Measurements from ENCODE around the gene GNLY.
A peak's percentile ranks its signal among the peaks of the same experiment; 100 is the strongest.
"Not testable (repeated sequence)": the region's sequence is repeated elsewhere in the genome, so short reads cannot be mapped to it uniquely, and the experiment has no call there.

The GNLY gene

DNA sequence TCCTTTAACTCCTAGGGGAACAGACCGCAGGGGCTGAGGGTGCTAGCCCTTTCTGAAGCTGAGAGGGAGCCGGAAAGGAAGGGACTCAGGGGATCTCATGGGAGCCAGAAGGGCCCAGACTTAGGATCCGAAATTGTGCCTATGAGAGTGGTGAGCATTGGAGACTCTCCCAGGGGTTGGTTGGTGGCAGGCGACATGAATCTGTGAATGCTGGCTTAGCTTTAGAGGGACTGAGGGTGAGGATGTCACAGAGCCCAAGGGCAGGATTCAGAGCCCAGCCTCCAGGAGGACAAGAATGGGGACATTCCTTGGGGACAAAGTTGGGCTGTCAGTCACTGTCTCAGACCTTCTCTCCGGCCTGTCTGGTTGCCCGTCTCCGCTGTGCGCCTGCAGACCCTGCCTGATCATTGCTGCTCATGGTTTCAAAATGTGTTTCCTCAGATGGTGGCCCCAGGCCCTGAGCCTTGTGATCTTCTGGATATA lies 17.5 kb downstream of the GNLY start:
- no peak for DNase-seq

DNA sequence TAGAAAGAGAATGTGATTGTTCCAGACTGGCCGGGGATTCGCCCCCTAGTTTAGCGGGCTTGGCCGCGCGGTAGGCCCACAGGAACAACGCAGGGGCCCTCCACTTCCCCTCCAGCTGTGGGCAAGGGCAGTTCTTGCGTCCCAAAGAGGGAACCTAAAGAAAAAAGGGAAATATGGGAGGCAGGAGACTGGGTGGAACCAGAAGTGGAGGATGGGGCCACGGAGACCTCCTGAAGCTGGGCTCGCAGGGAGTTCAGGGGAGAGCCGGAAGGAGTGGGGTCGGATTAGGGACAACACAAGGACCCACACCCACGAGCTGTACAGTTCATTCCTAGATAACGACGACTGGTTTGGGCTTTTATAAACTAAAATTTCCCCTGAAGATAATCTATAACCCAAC lies 18.2 kb downstream of the GNLY start:
- DNase-seq, result no peak

DNA sequence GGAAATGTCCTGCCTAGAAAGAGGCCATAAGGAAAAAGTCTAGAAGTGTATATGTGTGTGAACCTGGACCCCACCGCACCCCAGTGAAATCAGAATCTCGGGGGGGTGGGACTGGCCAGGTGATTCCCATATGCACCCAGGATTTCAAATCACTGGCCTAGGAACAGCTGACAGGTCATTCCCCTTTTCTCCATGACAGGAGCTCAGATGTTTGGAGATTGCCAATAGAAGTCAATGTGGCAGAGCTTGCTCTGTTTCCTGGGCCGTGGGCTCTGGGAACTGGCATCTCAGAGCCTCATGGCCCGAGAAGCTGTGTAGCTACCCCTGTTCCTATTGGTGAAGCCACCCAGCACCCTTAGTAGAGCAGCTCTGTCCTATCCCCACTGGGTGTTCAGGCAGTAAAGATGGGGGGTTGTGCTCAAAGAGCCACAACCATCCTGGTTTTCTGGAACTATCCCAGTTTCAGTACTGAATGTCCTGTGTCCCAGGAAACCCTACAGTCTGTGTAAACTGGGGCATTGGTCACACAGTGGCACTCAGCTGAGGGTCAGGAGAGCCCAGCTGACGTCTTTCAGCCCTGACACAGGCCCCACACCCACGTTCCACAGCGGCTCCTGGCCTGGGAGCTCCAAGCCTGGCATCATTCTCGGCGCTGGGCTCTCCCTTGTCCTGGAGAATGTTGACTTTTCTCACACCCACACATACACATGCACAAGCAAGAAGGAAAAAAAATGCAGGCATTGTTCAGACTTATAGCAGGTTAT lies 18.9 kb downstream of the GNLY start:
- DNase-seq, result no peak

DNA sequence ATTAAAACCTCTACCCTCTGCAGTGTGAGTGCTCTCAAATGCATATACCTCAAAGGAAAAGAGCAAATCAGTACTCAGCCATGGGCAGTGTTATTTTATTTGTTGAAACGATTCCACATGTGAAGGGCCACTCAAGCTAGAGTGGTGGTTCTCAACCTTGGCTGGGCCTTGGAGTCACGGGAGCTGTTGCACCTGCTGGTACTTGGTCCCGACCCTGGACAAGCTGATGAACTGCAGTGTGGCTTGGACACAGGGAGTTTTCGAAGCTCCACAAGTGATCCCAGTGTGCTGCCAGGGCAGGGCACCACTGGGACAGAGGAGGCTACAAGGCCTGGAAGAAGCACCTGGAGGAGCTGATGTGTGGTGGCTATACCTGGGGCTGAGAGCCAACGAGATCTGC lies 19.7 kb downstream of the GNLY start:
- DNase-seq, result peak; percentile 87

DNA sequence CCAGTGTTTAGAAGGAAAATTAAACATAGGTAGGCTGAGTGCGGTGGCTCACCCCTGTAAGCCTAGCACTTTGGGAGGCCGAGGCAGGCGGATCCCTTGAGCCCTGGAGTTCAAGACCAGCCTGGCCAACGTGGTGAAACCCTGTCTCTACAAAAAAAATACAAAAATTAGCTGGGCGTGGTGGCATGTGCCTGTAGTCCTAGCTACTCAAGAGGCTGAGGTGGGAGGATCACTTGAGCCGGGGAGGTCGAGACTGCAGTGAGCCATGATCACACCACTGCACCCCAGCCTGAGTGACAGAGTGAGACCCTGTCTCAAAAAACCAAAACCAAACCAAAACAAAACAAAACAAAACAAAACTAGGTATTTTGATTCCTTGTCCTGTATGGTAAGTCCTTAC lies 20.3 kb downstream of the GNLY start:
- DNase-seq, result not testable (repeated sequence)

DNA sequence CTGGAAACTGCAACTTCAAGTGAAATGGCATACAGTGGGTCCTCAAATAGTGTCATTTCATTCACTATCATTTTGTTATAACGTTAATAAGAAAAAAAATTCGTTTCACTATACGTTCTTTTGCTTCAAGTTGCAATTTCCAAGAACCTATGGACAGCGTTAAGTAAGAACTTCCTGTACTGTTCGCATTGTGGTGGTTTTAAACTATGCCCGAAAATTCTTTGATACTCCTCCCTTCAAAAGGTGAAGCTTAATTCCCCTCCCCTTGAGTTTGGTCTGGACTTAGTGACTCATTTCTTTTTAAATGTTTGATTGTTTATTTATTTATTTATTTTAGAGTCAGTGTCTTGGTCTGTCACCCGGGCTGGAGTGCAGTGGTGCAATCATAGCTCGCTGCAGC lies 20.7 kb downstream of the GNLY start:
- no peak for DNase-seq

DNA sequence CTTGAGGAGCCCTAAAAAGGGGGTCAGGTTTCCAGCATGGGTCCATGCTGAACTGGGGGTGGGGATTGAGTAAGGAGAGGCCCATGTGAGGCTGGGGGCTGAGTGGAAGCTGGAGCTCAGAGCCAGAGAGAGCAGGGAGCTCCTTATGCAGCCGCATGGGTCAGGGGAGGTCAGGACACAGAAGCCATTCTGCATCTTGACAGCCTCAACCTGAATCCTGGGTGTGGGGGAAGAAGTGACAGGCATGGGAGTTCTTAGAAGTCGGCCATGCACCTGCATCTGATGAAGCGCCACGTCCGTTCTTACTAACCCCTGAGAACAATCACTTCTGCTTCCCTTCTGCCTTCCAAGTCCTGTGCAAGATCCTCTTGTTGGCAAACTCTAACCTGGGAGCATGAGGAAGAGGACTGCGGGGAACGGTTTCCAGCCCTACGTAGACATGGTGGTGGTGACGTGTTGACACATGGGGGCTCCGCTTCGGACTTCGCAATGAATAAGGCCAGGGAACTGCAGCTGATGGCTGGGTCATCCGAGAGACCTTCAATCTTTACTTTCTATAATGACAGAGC lies 22.3 kb downstream of the GNLY start:
- no peak for DNase-seq

DNA sequence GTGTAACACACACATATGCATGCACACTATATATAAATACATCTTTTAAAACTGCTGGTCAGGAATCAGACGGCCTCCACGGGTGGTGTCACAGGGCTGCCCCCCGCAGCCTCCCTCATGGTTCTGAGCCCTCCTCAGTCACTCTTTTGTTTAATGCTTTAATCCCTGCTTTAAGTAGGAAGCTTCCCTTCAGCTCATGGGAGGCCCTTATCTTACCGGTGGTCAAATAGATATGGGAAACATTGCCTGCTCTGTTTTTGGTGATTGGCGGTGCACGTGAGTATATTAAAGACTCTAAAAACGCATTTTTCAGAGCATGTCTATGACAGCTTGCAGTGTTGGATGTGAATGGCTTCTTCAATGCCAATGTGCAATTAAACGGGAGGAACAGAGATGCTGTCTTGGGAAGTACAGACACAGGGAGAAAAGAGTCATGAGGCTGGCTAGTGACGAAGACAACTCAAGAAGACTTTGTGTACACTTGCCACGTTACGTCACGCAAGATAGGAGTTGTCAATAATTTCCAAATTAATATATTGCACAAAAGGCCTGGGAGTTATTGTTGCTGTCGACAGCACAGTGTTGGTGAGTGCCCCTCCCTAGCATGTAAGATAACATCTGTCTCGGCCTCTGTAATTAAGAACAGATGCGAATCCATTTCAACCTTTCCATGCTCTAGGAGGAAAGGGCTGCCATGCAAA lies 23.3 kb downstream of the GNLY start:
- DNase-seq, result no peak

DNA sequence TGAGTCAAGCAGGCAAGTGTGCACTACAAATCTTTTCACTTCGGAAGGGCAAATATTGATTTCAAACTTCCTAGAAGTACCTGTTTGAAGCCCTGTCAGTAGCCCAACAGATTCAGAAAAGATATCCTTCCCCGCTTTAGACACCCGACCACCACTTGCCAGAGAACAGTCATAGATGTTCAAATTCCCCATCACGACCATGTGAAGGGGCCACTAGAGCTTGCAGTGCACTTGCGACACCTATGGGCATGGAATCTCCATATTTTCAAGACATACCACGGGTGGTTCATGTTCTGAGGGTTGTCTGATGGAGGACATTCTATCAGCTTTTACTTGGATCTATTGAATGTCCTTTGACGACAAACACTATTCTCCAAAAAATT lies 23.8 kb downstream of the GNLY start:
- no peak for DNase-seq

DNA sequence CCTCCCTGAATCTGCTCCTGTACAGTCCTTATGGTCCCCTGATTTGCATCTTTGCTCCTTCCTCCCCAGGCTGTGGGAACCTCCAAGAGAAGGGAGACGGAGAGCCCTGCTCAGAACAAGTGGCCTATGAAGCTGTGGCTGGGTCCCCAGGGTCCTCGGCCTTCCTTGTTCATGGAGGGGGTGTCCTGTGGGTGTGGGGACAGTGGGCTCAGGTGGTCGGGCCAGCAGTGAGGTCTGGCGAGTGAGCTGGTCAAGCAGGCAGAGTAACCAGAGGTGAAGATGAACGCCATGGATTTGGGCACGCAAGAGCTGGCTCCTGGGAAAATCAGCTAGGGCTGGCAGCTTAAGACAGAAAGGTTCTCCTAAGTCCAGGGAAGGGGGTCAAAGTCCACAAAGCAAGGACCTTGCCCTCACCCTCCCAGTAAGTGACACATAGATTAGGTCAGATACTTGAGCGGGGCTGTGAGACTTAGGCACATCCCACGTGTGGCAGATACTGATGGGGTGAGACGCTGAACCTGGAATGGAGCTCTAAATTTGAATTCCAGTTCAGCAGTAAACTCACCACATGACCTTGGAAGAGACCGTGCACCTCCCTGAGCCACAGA lies 24.8 kb downstream of the GNLY start:
- no peak for DNase-seq

DNA sequence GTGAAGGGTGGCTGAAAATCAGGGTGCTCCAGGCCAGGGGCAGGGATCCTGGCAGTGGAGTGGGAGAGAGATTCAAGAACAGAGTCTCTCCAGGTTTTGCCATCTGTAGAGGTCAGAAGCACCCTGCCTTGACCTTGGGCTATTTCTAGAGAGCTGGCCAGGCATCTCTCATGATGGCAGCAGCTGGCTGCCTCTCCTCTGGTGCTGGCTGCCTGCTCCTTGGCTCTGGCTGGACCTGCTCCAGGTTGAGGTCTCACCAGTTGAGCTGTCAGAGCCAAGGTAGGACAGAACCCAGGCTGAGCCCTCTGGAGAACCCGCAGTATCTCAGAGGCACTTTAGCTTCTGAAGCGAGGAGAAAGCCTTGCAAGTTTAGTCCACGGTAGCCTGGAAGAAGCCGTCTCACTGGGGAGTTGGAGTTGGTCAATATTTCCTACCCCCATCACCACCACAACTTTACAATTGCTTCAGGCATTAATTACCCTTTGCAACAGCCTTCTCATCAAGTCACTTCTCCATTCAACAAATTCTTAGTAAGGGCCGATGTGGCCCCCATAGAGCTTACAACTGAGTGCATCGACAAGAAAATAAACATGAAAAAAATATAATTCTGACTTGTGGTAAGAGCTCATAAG lies 25.6 kb downstream of the GNLY start:
- DNase-seq, result no peak

DNA sequence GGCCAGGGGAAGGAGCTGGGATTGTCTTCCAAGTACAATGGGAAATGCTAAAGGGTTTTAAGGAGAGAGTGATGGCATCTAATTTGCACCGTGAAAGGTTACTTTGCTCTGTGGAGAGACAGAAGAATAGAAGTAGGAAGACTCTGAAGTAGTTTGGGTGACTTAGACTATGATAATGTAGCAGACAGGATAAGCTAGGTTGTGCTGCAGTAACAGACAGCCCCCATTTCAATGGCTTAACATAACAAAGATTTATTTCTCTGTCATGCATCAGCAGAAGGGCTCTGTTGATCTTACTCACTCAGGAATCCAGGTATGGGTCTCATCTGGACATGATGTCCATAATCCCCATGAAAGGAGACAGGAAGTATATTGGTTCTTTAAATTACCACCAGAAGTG lies 26.4 kb downstream of the GNLY start:
- DNase-seq, result no peak

DNA sequence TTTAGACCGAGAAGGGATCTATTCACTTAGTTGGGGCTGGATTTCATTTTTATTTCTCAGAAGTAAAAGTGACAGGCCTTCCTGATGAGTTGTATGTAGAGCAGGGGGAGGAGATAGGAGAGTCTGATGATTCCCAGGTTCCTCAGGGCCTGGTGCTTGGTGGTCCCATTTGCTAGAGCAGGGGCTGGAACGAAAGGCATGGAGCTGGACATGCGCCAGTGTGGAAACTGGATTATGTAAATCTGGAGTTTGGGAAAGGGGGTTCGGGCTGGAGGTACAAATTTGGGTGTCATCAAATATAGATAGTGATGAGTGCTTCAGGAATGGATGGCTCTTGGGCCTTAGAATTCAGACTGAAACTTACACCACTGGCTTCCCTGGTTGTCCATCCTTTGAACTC lies 27.5 kb downstream of the GNLY start:
- no peak for DNase-seq

DNA sequence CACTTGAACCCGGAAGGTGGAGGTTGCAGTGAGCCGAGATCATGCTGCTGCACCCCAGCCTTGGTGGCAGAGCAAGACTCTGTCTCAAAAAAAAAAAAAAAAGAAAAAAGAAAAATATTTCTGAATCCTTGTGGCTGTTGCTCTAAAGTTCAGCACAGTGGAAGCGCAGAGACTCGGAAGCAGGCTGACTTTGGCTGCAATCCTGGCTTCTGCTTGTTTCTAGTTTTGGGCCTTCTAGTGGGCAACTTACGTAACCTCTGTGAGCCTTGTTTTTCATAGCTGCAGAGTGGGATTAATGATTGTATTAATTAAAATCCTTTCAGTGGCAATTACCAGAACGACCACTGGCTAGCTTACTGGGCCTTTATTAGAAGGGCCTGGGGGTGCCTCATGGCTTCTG lies 28.4 kb downstream of the GNLY start:
- no peak for DNase-seq

DNA sequence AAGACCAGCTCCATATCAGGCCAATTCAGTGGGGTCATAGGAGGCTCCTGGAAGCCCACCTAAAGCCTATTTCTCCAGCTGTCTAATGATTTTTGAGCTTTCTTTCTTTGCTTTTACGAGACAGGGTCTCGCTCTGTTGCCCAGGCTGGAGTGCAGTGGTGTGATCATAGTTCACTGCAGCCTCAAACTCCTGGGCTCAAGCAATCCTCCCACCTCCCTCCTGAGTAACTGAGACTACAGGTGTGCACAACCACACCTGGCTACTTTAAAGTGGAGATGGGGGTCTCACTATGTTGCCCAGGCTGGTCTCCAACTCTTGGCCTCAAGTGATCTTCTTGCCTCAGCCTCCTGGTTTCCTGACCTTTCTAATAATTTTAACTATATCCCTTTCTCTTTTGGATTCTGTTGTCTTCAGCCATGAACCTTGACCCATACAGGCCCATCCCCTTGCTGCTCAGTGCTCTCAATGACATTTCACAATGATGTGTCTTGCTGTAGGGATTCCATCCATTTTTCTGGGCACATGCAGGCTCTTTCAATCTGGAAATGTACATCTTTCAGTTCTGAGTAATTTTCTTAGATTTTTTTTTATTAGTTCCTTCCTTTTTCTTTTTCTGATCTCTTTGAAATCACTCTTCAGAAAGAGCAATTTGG lies 29.7 kb downstream of the GNLY start:
- DNase-seq, result no peak

DNA sequence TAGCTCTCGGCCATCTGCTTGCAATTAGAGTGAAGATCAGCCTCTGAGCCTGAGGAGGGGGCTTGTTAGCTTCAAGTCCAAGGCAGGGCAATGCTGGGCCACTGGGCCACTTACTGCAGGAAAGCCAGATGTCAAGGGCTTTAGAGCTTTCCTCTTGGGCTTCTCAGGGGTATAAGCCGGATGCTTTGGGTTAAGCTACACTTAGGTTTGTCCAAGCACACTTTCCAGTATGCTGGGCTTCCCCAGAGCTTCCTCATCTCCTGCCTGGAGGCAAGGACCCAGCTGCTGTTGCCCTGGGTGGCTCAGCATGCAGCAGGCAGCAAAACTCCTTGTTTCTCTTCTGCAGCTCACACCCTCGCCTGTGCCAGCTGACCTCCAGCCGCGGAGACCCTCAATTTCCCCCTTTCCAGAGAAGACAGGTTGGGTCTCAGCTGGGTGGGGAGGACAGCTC lies 30.6 kb downstream of the GNLY start:
- DNase-seq, result no peak

DNA sequence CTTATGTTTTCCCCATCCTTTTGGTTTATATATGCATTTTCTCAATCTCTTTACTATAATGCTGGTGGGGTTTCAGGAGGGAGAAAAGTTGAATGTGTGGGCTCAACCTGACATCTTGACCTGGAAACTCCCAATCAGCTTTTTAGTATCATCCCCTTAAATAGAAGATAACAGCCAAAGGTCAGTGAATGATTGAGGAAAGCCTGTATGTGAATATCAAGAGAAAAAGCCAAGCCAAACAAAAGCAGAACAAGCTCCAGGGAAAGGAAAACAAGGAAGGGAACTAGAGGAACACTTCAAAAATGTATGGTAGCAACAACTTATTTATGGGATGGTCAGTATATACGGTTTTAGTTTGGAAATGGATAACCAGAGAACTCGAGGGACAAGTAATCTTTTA lies 31.3 kb downstream of the GNLY start:
- no peak for DNase-seq

DNA sequence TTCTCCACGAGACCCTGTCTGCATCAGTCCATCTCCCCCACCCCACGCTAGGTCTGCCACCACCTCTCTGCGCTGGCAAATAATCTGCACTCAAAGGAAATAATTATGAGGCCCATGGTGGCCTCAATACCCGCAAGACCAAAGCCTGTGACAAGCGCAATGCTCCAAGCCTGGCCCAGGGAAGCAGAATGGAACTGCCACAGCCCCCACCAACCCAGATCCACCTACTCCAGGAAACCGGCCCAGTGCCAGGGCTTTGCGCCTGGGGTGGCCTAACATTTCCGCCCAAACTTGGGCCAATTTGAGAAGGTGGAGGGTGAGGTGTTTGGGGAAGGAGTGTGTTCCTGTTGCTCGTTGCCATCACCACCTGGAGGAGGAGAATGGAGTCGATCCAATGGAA lies 33.6 kb downstream of the GNLY start:
- no peak for DNase-seq

DNA sequence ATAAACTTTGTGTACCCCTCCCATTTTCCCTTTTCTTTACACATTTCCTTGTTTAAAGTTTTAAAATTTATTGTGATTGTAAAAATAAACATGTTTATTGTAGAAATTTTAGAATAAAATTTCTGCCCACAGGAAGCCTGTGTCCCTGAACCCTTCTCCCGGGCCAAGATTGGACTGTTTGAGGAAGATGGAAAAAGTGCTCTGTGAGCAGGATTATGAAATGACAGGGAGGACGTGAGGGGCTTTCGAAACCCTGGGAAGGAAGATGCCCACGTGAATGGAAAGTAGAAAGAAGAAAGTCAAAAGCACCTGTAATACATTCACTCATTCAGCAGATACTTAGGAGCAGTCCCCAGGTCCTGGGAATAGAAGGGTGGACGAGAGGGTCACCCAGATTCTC lies 34.2 kb downstream of the GNLY start:
- no peak for DNase-seq

DNA sequence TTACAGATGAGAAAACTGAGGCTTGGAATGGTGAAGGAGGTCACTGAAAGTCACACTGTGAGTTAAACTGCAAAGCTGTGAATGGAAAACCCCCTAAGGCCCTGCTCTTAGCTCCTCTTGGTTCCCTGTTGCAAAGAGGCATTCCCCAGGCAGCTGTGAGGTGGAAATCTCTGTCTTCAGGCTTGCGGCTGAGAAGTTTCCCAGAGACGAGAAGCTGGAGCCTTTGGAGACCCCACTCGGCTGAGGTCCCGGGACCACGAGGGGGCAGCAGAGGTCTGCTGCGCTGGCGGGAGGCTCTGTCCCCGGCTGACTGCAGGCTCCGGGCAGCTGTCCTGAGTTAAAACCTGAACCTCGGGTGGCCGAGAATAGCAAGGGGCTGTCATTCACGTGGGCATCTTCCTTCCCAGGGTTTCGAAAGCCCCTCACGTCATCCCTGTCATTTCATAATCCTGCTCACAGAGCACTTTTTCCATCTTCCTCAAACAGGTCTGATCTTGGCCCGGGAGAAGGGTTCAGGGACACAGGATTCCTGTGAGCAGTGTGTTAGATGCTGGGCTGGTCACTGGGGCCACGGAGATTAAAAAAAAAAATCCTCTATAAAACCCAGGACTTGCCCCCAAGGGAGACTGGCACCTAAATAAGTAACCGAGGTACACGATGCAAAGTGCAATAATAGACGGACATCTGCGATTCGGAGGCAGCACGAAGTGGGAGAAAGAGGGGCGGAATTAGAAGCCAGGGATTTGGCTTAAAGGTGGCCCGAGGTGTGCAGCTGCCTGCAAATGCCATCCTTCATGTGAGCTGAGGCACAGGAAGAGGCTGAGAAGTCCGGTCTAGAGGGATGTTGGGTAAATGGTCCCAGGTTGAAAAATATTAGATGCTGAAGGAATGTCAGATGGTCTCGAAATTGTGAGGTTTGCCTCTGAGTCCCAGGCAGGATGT lies 35.0 kb downstream of the GNLY start:
- DNase-seq, result peak; percentile 25

DNA sequence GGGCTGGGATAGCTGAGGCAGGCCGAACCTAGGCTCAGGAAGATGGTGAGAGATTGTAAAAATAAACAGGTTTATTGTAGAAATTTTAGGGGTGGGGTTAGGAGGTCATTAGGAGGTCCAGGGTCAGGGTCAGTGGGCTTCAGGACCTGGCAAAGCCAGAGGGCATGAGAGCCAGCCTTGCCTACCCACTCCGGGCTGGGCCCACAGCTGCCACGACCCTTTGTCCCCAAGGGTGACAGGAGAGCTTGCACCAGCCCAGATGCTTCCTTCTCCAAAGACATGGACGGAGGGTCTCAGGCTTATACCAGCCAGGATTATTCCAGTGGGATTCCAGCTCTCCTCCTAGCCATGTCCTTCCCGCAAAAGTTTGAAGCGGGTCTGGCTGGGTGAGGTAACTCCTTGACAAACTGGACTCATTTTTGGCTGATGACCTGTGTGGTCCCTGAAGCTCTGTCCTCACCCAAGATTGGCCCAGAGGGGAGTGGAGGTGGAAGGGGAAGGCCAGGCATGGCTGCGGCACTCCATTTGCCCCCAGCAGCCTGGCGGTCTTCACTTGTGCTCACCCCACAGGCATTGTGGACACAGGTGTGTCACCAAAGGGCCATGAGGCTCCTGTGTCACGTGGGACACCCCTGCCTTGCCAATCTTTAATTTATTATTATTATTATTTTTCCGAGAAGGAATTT lies 35.8 kb downstream of the GNLY start:
- DNase-seq, result no peak

All from NCI-H510A (cell line).